KOPT-K1 (cell line): ENCODE results near the gene GPR3.
"Not testable (repeated sequence)": the region's sequence is repeated elsewhere in the genome, so short reads cannot be mapped to it uniquely, and the experiment has no call there.

Source experiments
- H3K27ac ChIP-seq: fragments of 200-600 bp; sonication (generic); 2 replicates; pipeline ENCODE4 v1.5.1; 2016; ENCODE audit warnings: antibody characterized with exemption, mild to moderate bottlenecking, low read depth, low read length; ENCODE audit not compliant: poor library complexity, severe bottlenecking
- H3K36me3 ChIP-seq: fragments of 200-600 bp; sonication (generic); 2 replicates; pipeline ENCODE4 v1.5.1; 2017; ENCODE audit warnings: antibody characterized with exemption, mild to moderate bottlenecking, low read length, moderate library complexity; ENCODE audit not compliant: insufficient read depth
- H3K9me3 ChIP-seq: fragments of 200-600 bp; sonication (generic); 2 replicates; pipeline ENCODE4 v1.5.1; 2017; ENCODE audit warnings: antibody characterized with exemption, low read length, mild to moderate bottlenecking; ENCODE audit not compliant: insufficient read depth, poor library complexity, severe bottlenecking

GPR3 gene

DNA sequence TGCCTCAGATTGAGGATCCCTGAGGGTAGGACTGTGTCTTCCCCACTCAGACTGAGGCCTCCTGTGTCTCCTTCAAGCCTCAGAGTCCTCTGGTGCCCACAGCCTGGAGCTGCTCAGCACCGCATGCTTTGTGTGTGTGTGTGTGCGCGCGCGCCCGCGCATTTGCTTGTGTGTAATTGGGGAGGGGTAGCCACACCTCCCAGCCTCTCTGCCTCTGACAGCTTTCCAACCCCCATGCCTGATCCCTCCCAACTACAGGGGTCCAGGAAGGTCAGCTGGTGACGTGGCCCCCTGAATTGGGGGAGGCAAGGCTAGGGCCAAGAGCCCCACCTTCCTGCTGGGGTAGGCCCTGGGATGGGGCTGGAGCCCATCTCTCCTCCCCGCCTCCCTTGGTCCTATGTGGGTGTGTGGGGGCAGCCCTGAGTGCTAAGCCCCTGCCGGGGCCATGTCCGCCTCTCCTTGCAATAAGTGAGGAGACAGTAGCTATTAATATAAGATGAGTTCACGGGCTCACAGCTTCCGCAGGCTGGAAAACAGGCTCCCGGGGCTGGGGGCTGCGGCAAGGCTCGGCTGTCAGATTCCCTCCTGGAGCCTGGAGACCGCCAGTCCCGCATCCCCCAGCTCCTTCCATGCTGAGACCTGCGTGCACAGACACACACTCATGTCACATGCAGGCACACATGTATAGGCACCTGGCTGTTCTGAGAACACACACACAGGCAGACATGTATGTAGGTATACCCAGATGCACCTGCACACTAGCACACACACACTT, 7.0 kb downstream of the GPR3 start:
- Histone ChIP-seq H3K36me3 (peaks cover 13% of the 10 kb centered on the region), H3K9me3 (no peaks in the 10 kb centered on the region), H3K27ac (no peak overlapping the region)

DNA sequence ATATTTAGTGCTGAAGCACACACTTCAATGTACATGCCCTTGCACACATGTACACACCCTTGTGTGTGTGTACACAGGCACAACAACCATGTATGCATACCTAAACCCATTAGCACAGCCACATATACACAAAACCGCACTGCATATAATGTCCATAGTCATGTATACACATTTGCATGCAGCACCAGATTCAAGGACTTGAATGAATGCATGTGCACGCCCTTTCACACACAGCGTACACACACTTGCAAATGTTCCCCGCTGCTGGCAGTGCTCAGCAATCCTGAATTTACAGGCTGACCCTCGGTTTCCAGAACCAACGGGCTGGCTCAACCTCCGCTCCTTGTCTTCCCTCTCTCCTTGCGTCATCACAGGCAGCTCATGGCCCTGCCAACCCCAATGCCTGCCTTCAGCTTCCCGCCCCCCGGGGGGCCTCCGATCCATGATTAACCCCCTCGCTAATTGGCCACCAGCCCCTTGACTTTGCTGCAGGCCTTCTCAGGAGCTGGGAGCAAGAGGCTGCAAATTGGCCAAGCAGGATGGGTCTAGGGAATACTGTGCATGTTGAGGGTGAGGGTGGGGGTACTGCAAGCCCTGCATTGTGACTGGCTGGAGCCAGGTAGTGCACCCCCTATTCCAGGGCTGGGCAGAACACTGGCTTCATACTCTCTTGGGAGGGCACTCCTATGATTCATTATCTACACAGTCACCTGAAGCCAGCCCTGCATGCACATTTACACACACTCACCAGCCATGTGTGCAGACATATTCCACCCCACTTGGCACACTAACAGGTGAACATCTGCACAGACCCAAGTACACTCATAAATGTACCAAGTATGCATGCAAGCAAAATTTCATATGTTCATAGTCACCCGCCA, 7.9 kb downstream of the GPR3 start:
- Histone ChIP-seq H3K27ac (no peak overlapping the region), H3K9me3 (no peaks in the 10 kb centered on the region), H3K36me3 (peaks cover 22% of the 10 kb centered on the region)

- Histone ChIP-seq H3K36me3 (peaks cover 25% of the 10 kb centered on the region), H3K9me3 (no peaks in the 10 kb centered on the region), H3K27ac (no peak overlapping the region)
Measured at GRCh38 chr1:27400963-27401341, 8.5 kb downstream of the GPR3 start.

- H3K27ac ChIP-seq, result no peak overlapping the region
- H3K36me3 ChIP-seq, result peaks cover 39% of the 10 kb centered on the region
- no peaks in the 10 kb centered on the region for H3K9me3 ChIP-seq
Measured at GRCh38 chr1:27402349-27402754, 9.9 kb downstream of the GPR3 start.

- H3K36me3 ChIP-seq, result peaks cover 47% of the 10 kb centered on the region
- H3K9me3 ChIP-seq, result no peaks in the 10 kb centered on the region
- H3K27ac ChIP-seq, result no peak overlapping the region
Measured at GRCh38 chr1:27403065-27403726, 10.8 kb downstream of the GPR3 start.

GRCh38 chr1:27403931-27404330, 11.5 kb downstream of the GPR3 start:
- no peaks in the 10 kb centered on the region for H3K9me3 ChIP-seq
- H3K27ac ChIP-seq, result no peak overlapping the region
- peaks cover 55% of the 10 kb centered on the region for H3K36me3 ChIP-seq

- Histone ChIP-seq H3K27ac (no peak overlapping the region), H3K36me3 (peaks cover 65% of the 10 kb centered on the region), H3K9me3 (no peaks in the 10 kb centered on the region)
Measured at GRCh38 chr1:27405074-27405473, 12.7 kb downstream of the GPR3 start.

- H3K36me3 ChIP-seq, result peaks cover 72% of the 10 kb centered on the region
- H3K9me3 ChIP-seq, H3K27ac ChIP-seq: not testable (repeated sequence)
Measured at GRCh38 chr1:27405598-27406361, 13.4 kb downstream of the GPR3 start.

- H3K27ac ChIP-seq, result no peak overlapping the region
- H3K9me3 ChIP-seq, result no peaks in the 10 kb centered on the region
- H3K36me3 ChIP-seq, result peaks cover 78% of the 10 kb centered on the region
Measured at GRCh38 chr1:27406362-27406680, 13.9 kb downstream of the GPR3 start.

GRCh38 chr1:27406791-27407190, 14.4 kb downstream of the GPR3 start:
- H3K36me3 ChIP-seq, result peaks cover 83% of the 10 kb centered on the region
- not testable (repeated sequence) for H3K27ac ChIP-seq, H3K9me3 ChIP-seq

DNA sequence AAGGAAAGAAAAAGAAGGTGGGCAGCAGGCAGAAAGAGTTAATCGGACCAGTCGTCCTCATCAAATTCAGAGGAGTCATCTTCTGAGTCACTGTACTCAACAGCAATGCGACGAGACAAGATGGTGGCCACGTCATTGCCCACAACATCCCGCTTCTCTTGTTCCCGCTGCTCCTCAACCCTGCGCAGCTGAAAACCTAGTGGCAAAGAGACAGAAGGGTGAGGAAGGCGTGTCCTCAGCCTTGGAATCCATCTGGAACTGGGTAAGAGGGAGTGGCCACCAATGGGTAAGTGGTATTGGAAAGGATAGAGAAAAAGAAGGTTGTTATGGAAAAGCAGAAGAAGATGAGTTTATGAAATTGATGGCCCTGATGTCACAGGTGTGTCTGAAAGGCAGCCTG, 15.7 kb downstream of the GPR3 start:
- H3K27ac ChIP-seq, result no peak overlapping the region
- H3K9me3 ChIP-seq, result no peaks in the 10 kb centered on the region
- peaks cover 91% of the 10 kb centered on the region for H3K36me3 ChIP-seq

- H3K27ac ChIP-seq, result no peak overlapping the region
- no peaks in the 10 kb centered on the region for H3K9me3 ChIP-seq
- H3K36me3 ChIP-seq, result peaks cover 96% of the 10 kb centered on the region
Measured at GRCh38 chr1:27409669-27410068, 17.2 kb downstream of the GPR3 start.

- Histone ChIP-seq H3K36me3 (peaks cover 99% of the 10 kb centered on the region), H3K27ac (no peak overlapping the region), H3K9me3 (no peaks in the 10 kb centered on the region)
Measured at GRCh38 chr1:27410709-27411108, 18.3 kb downstream of the GPR3 start.

GRCh38 chr1:27412502-27412901, 20.1 kb downstream of the GPR3 start:
- H3K36me3 ChIP-seq, result peaks cover 99% of the 10 kb centered on the region
- H3K27ac ChIP-seq, result no peak overlapping the region
- H3K9me3 ChIP-seq, result no peaks in the 10 kb centered on the region

DNA sequence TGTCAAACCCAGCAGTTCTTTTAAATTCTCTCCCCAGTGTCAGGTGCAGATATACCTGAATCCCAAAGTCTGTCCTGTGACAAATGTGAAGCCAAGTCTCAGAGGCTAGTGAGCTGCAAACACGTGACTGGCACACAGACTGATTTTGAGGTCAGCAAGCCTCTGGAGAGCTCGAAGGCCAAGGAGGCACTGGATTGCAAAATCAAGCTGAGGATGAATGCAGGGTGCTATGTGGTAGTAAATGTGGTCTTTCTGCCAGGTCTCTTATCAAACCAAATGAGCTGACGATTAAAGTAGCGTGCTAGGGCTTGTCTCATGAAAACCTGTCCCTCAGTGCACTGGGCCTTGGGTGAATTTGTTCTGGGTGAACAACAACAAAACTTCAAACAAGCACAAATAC, 20.6 kb downstream of the GPR3 start:
- H3K9me3 ChIP-seq, result no peaks in the 10 kb centered on the region
- peaks cover 99% of the 10 kb centered on the region for H3K36me3 ChIP-seq
- H3K27ac ChIP-seq, result no peak overlapping the region
